Esophagus squamous epithelium (tissue), 4 donors: Measurements from ENCODE around the gene MYORG.

Experiments used
- CTCF ChIP-seq, 6 experiments: fragments of 450-650 bp in 4 of 6; fragments of 200-600 bp in 2 of 6; sonication (generic) in 2 of 6; IDR thresholded peaks; one replicate each; pipeline ENCODE4 v1.5.1; 2016 to 2019; ENCODE audit warnings: antibody characterized with exemption in 6 of 6, mild to moderate bottlenecking in 4 of 6, moderate library complexity in 4 of 6
- POLR2A ChIP-seq, 4 donors: fragments of 450-650 bp; IDR thresholded peaks; one replicate each; pipeline ENCODE4 v1.6.1; 2017; ENCODE audit warnings: antibody characterized with exemption in 4 of 4, mild to moderate bottlenecking in 4 of 4, moderate library complexity in 3 of 4

- TF ChIP-seq CTCF (IDR thresholded peaks at IDR 0.05) (no peak), POLR2A (IDR thresholded peaks at IDR 0.05) (no peak)
Measured at GRCh38 chr9:34374339-34374738, 2.4 kb downstream of the MYORG start.
